ENCODE data around the gene SYT12. TPM values are rescaled to one million over a fixed set of nuclear protein-coding genes. Genes with fewer than 3 reads are reported as not detected.

SYT12 gene
- polyA plus RNA-seq, 1 donor, result 0.13 TPM

GRCh38 chr11:67055812-67056211 is 32.9 kb downstream of the SYT12 start:
- peak; percentile 68 for DNase-seq

GRCh38 chr11:67056267-67057204 is 33.6 kb downstream of the SYT12 start, which contains the start of gene RHOD:
Gene RHOD, plus strand, starts transcription at chr11:67056847. Its CDS starts 56 bp downstream, at chr11:67056903.
- DNase-seq, result peak; percentile 37

- no peak for DNase-seq
Observed at GRCh38 chr11:67057205-67057672, 34.3 kb downstream of the SYT12 start.

GRCh38 chr11:67058506-67058905 is 35.6 kb downstream of the SYT12 start:
- no peak for DNase-seq

GRCh38 chr11:67059671-67060070 is 36.7 kb downstream of the SYT12 start:
- DNase-seq, result no peak

GRCh38 chr11:67060111-67060522 is 37.2 kb downstream of the SYT12 start:
- no peak for DNase-seq

- DNase-seq, result no peak
Observed at GRCh38 chr11:67062526-67063373, 39.8 kb downstream of the SYT12 start.

- no peak for DNase-seq
Observed at GRCh38 chr11:67066333-67066709, 43.4 kb downstream of the SYT12 start.

GRCh38 chr11:67071420-67072284 is 48.7 kb downstream of the SYT12 start:
- DNase-seq, result peak; percentile 55

GRCh38 chr11:67072295-67072694 is 49.4 kb downstream of the SYT12 start:
- DNase-seq, result no peak

GRCh38 chr11:67073908-67074307 is 51.0 kb downstream of the SYT12 start:
- DNase-seq, result no peak

GRCh38 chr11:67076202-67076601 is 53.3 kb downstream of the SYT12 start:
- no peak for DNase-seq

- DNase-seq, result no peak
Observed at GRCh38 chr11:67079065-67079705, 56.3 kb downstream of the SYT12 start.

- no peak for DNase-seq
Observed at GRCh38 chr11:67082071-67082791, 59.3 kb downstream of the SYT12 start.

- no peak for DNase-seq
Observed at GRCh38 chr11:67083786-67084366, 60.9 kb downstream of the SYT12 start.

GRCh38 chr11:67085617-67086016 is 62.7 kb downstream of the SYT12 start:
- DNase-seq, result no peak

GRCh38 chr11:67090717-67091116 is 67.8 kb downstream of the SYT12 start:
- DNase-seq, result no peak

GRCh38 chr11:67095214-67095507 is 72.2 kb downstream of the SYT12 start:
- no peak for DNase-seq

GRCh38 chr11:67098799-67099429 is 76.0 kb downstream of the SYT12 start:
- DNase-seq, result no peak

GRCh38 chr11:67099831-67100324 is 76.9 kb downstream of the SYT12 start:
- no peak for DNase-seq
